ENCODE measurements around the gene NIPAL1.

The NIPAL1 gene

GRCh38 chr4:48065587-48066052 lies 49.0 kb downstream of the NIPAL1 start:
- no peaks in the 10 kb centered on the region for H3K36me3 ChIP-seq (ENCODE audit: control insufficient read depth, insufficient read depth, low read length, severe bottlenecking)
- H3K27me3 ChIP-seq (replicated peaks; ENCODE audit: control insufficient read depth, insufficient read depth, low read length), result no peaks in the 10 kb centered on the region
- H3K9ac ChIP-seq (ENCODE audit: low read length), result no peak overlapping the region
- H3K9me3 ChIP-seq (ENCODE audit: control insufficient read depth, low read length), result no peaks in the 10 kb centered on the region
- no peak for DNase-seq (ENCODE audit: low read depth)
- H3K4me1 ChIP-seq (ENCODE audit: control insufficient read depth, insufficient read depth, low read length), result no peaks in the 10 kb centered on the region
- no peak overlapping the region for H3K4me3 ChIP-seq (ENCODE audit: low read length)

- no peaks in the 10 kb centered on the region for H3K36me3 ChIP-seq (ENCODE audit: control insufficient read depth, insufficient read depth, low read length, severe bottlenecking)
- no peak for DNase-seq (ENCODE audit: low read depth)
- no peak overlapping the region for H3K9ac ChIP-seq (ENCODE audit: low read length)
- no peaks in the 10 kb centered on the region for H3K4me1 ChIP-seq (ENCODE audit: control insufficient read depth, insufficient read depth, low read length)
- H3K27me3 ChIP-seq (replicated peaks; ENCODE audit: control insufficient read depth, insufficient read depth, low read length), result no peaks in the 10 kb centered on the region
- no peaks in the 10 kb centered on the region for H3K9me3 ChIP-seq (ENCODE audit: control insufficient read depth, low read length)
- no peak overlapping the region for H3K4me3 ChIP-seq (ENCODE audit: low read length)
Observed at GRCh38 chr4:48067536-48067935, 51.0 kb downstream of the NIPAL1 start.

- Histone ChIP-seq H3K9me3 (ENCODE audit: control insufficient read depth, low read length) (no peaks in the 10 kb centered on the region), H3K9ac (ENCODE audit: low read length) (no peak overlapping the region), H3K4me3 (ENCODE audit: low read length) (no peak overlapping the region), H3K36me3 (ENCODE audit: control insufficient read depth, insufficient read depth, low read length, severe bottlenecking) (no peaks in the 10 kb centered on the region), H3K27me3 (replicated peaks; ENCODE audit: control insufficient read depth, insufficient read depth, low read length) (no peaks in the 10 kb centered on the region), H3K4me1 (ENCODE audit: control insufficient read depth, insufficient read depth, low read length) (no peaks in the 10 kb centered on the region)
- no peak for DNase-seq (ENCODE audit: low read depth)
Observed at GRCh38 chr4:48068182-48068581, 51.6 kb downstream of the NIPAL1 start.

GRCh38 chr4:48069026-48069425 lies 52.5 kb downstream of the NIPAL1 start:
- no peak for DNase-seq (ENCODE audit: low read depth)
- Histone ChIP-seq H3K4me3 (ENCODE audit: low read length) (no peak overlapping the region), H3K27me3 (replicated peaks; ENCODE audit: control insufficient read depth, insufficient read depth, low read length) (no peaks in the 10 kb centered on the region), H3K9me3 (ENCODE audit: control insufficient read depth, low read length) (no peaks in the 10 kb centered on the region), H3K36me3 (ENCODE audit: control insufficient read depth, insufficient read depth, low read length, severe bottlenecking) (no peaks in the 10 kb centered on the region), H3K9ac (ENCODE audit: low read length) (no peak overlapping the region), H3K4me1 (ENCODE audit: control insufficient read depth, insufficient read depth, low read length) (no peaks in the 10 kb centered on the region)

- H3K27me3 ChIP-seq (replicated peaks; ENCODE audit: control insufficient read depth, insufficient read depth, low read length), result no peaks in the 10 kb centered on the region
- no peaks in the 10 kb centered on the region for H3K9me3 ChIP-seq (ENCODE audit: control insufficient read depth, low read length)
- DNase-seq (ENCODE audit: low read depth), result no peak
- no peak overlapping the region for H3K4me3 ChIP-seq (ENCODE audit: low read length)
- H3K9ac ChIP-seq (ENCODE audit: low read length), result no peak overlapping the region
- H3K4me1 ChIP-seq (ENCODE audit: control insufficient read depth, insufficient read depth, low read length), result no peaks in the 10 kb centered on the region
- H3K36me3 ChIP-seq (ENCODE audit: control insufficient read depth, insufficient read depth, low read length, severe bottlenecking), result no peaks in the 10 kb centered on the region
Observed at GRCh38 chr4:48071191-48071590, 54.6 kb downstream of the NIPAL1 start.

- no peak overlapping the region for H3K4me3 ChIP-seq (ENCODE audit: low read length)
Observed at GRCh38 chr4:48073567-48074103, 57.1 kb downstream of the NIPAL1 start.

GRCh38 chr4:48074657-48075056 lies 58.1 kb downstream of the NIPAL1 start:
- Histone ChIP-seq H3K27me3 (replicated peaks; ENCODE audit: control insufficient read depth, insufficient read depth, low read length) (no peaks in the 10 kb centered on the region), H3K4me1 (ENCODE audit: control insufficient read depth, insufficient read depth, low read length) (no peaks in the 10 kb centered on the region), H3K9ac (ENCODE audit: low read length) (no peak overlapping the region), H3K9me3 (ENCODE audit: control insufficient read depth, low read length) (no peaks in the 10 kb centered on the region), H3K4me3 (ENCODE audit: low read length) (no peak overlapping the region), H3K36me3 (ENCODE audit: control insufficient read depth, insufficient read depth, low read length, severe bottlenecking) (no peaks in the 10 kb centered on the region)
- no peak for DNase-seq (ENCODE audit: low read depth)

More at GRCh38 chr4:48073567-48074103, 57.1 kb downstream of the NIPAL1 start:
- H3K36me3 ChIP-seq (ENCODE audit: control insufficient read depth, insufficient read depth, low read length, severe bottlenecking), result no peaks in the 10 kb centered on the region
- no peak for DNase-seq (ENCODE audit: low read depth)
- no peaks in the 10 kb centered on the region for H3K27me3 ChIP-seq (replicated peaks; ENCODE audit: control insufficient read depth, insufficient read depth, low read length)
- H3K9me3 ChIP-seq (ENCODE audit: control insufficient read depth, low read length), result no peaks in the 10 kb centered on the region
- H3K9ac ChIP-seq (ENCODE audit: low read length), result no peak overlapping the region
- no peaks in the 10 kb centered on the region for H3K4me1 ChIP-seq (ENCODE audit: control insufficient read depth, insufficient read depth, low read length)

- no peaks in the 10 kb centered on the region for H3K4me1 ChIP-seq (ENCODE audit: control insufficient read depth, insufficient read depth, low read length)
- H3K36me3 ChIP-seq (ENCODE audit: control insufficient read depth, insufficient read depth, low read length, severe bottlenecking), result no peaks in the 10 kb centered on the region
- no peak for DNase-seq (ENCODE audit: low read depth)
- H3K9ac ChIP-seq (ENCODE audit: low read length), result no peak overlapping the region
- no peak overlapping the region for H3K4me3 ChIP-seq (ENCODE audit: low read length)
- H3K27me3 ChIP-seq (replicated peaks; ENCODE audit: control insufficient read depth, insufficient read depth, low read length), result no peaks in the 10 kb centered on the region
- H3K9me3 ChIP-seq (ENCODE audit: control insufficient read depth, low read length), result no peaks in the 10 kb centered on the region
Observed at GRCh38 chr4:48078425-48078824, 61.9 kb downstream of the NIPAL1 start.

- no peaks in the 10 kb centered on the region for H3K9me3 ChIP-seq (ENCODE audit: control insufficient read depth, low read length)
- H3K9ac ChIP-seq (ENCODE audit: low read length), result no peak overlapping the region
- H3K4me3 ChIP-seq (ENCODE audit: low read length), result no peak overlapping the region
- DNase-seq (ENCODE audit: low read depth), result no peak
- H3K4me1 ChIP-seq (ENCODE audit: control insufficient read depth, insufficient read depth, low read length), result no peaks in the 10 kb centered on the region
- peaks cover under 1% of the 10 kb centered on the region for H3K27me3 ChIP-seq (replicated peaks; ENCODE audit: control insufficient read depth, insufficient read depth, low read length)
- H3K36me3 ChIP-seq (ENCODE audit: control insufficient read depth, insufficient read depth, low read length, severe bottlenecking), result no peaks in the 10 kb centered on the region
Observed at GRCh38 chr4:48078862-48079655, 62.5 kb downstream of the NIPAL1 start.

- Histone ChIP-seq H3K36me3 (ENCODE audit: control insufficient read depth, insufficient read depth, low read length, severe bottlenecking) (no peaks in the 10 kb centered on the region), H3K9me3 (ENCODE audit: control insufficient read depth, low read length) (no peaks in the 10 kb centered on the region), H3K4me3 (ENCODE audit: low read length) (no peak overlapping the region), H3K27me3 (replicated peaks; ENCODE audit: control insufficient read depth, insufficient read depth, low read length) (peaks cover 5% of the 10 kb centered on the region), H3K4me1 (ENCODE audit: control insufficient read depth, insufficient read depth, low read length) (no peaks in the 10 kb centered on the region), H3K9ac (ENCODE audit: low read length) (no peak overlapping the region)
- peak; percentile 26 for DNase-seq (ENCODE audit: low read depth)
Observed at GRCh38 chr4:48079972-48080391, 63.4 kb downstream of the NIPAL1 start.

GRCh38 chr4:48081196-48081595 lies 64.6 kb downstream of the NIPAL1 start:
- Histone ChIP-seq H3K4me3 (ENCODE audit: low read length) (no peak overlapping the region), H3K36me3 (ENCODE audit: control insufficient read depth, insufficient read depth, low read length, severe bottlenecking) (no peaks in the 10 kb centered on the region), H3K9me3 (ENCODE audit: control insufficient read depth, low read length) (no peaks in the 10 kb centered on the region), H3K4me1 (ENCODE audit: control insufficient read depth, insufficient read depth, low read length) (no peaks in the 10 kb centered on the region), H3K27me3 (replicated peaks; ENCODE audit: control insufficient read depth, insufficient read depth, low read length) (peaks cover 5% of the 10 kb centered on the region), H3K9ac (ENCODE audit: low read length) (no peak overlapping the region)
- peak; percentile 51 for DNase-seq (ENCODE audit: low read depth)

Data from adipocyte (in vitro differentiated cells).